ENCODE results near the gene OR2K2. TPM values are rescaled to one million over a fixed set of nuclear protein-coding genes. Genes with fewer than 3 reads are reported as not detected.
"Not testable (repeated sequence)": the region's sequence is repeated elsewhere in the genome, so short reads cannot be mapped to it uniquely, and the experiment has no call there.

Gene OR2K2
- total RNA-seq, result not detected
- long read RNA-seq, result 0 reads

- DNase-seq (ENCODE audit: missing footprints) (no peak), ATAC-seq (no peak)
- intact Hi-C loops (cut with DNase I), result no loop called here
Measured at GRCh38 chr9:111330124-111330523, at the start of gene OR2K2. Gene OR2K2 (minus strand): TSS chr9:111330224. CDS start chr9:111328433, 1,791 bp downstream.

- intact Hi-C loops (cut with DNase I), result no loop called here
- ATAC-seq (no peak), DNase-seq (ENCODE audit: missing footprints) (no peak)
Measured at GRCh38 chr9:111375817-111376564, 46.0 kb upstream of the OR2K2 start.

- ATAC-seq (no peak), DNase-seq (ENCODE audit: missing footprints) (no peak)
- intact Hi-C loops (cut with DNase I), result no loop called here
Measured at GRCh38 chr9:111375062-111375461, 45.0 kb upstream of the OR2K2 start.

- intact Hi-C loops (cut with DNase I), result no loop called here
- DNase-seq (ENCODE audit: missing footprints) (no peak), ATAC-seq (no peak)
Measured at GRCh38 chr9:111372297-111372696, 42.3 kb upstream of the OR2K2 start.

GRCh38 chr9:111366978-111367377 lies 37.0 kb upstream of the OR2K2 start:
- no peak for ATAC-seq
- DNase-seq (ENCODE audit: missing footprints), result no peak
- intact Hi-C loops (cut with DNase I), result no loop called here

- DNase-seq (ENCODE audit: missing footprints) (no peak), ATAC-seq (no peak)
- intact Hi-C loops (cut with DNase I), result loop anchor here (5.0 kb wide), 1 partner anchor 60 kb away; no protein-coding TSS in a partner anchor
Measured at GRCh38 chr9:111362526-111362925, 32.5 kb upstream of the OR2K2 start.

- ATAC-seq (no peak), DNase-seq (ENCODE audit: missing footprints) (no peak)
- intact Hi-C loops (cut with DNase I), result loop anchor here (5.0 kb wide), 1 partner anchor 61 kb away; no protein-coding TSS in a partner anchor
Measured at GRCh38 chr9:111360881-111361280, 30.9 kb upstream of the OR2K2 start.

GRCh38 chr9:111356481-111357244 lies 26.6 kb upstream of the OR2K2 start:
- intact Hi-C loops (cut with DNase I), result no loop called here
- ATAC-seq (peak; percentile 48), DNase-seq (ENCODE audit: missing footprints) (no peak)

- DNase-seq (ENCODE audit: missing footprints) (no peak), ATAC-seq (no peak)
- intact Hi-C loops (cut with DNase I), result no loop called here
Measured at GRCh38 chr9:111352545-111352944, 22.5 kb upstream of the OR2K2 start.

- DNase-seq (ENCODE audit: missing footprints) (no peak), ATAC-seq (no peak)
- intact Hi-C loops (cut with DNase I), result no loop called here
Measured at GRCh38 chr9:111350556-111350955, 20.5 kb upstream of the OR2K2 start.

GRCh38 chr9:111349766-111350165 lies 19.7 kb upstream of the OR2K2 start:
- intact Hi-C loops (cut with DNase I), result no loop called here
- no peak for ATAC-seq
- DNase-seq (ENCODE audit: missing footprints), result no peak

- ATAC-seq (no peak), DNase-seq (ENCODE audit: missing footprints) (no peak)
- intact Hi-C loops (cut with DNase I), result no loop called here
Measured at GRCh38 chr9:111348821-111349271, 18.8 kb upstream of the OR2K2 start.

GRCh38 chr9:111334318-111334863 lies 4.4 kb upstream of the OR2K2 start:
- DNase-seq (ENCODE audit: missing footprints); intact Hi-C loops (cut with DNase I); ATAC-seq: not testable (repeated sequence)

- intact Hi-C loops (cut with DNase I), result no loop called here
- DNase-seq (ENCODE audit: missing footprints) (no peak), ATAC-seq (no peak)
Measured at GRCh38 chr9:111320631-111321030, 9.4 kb downstream of the OR2K2 start.

GRCh38 chr9:111316796-111317195 lies 13.2 kb downstream of the OR2K2 start:
- DNase-seq (ENCODE audit: missing footprints) (no peak), ATAC-seq (no peak)
- intact Hi-C loops (cut with DNase I), result no loop called here

- DNase-seq (ENCODE audit: missing footprints) (no peak), ATAC-seq (no peak)
- intact Hi-C loops (cut with DNase I), result no loop called here
Measured at GRCh38 chr9:111305914-111306313, 24.1 kb downstream of the OR2K2 start.

GRCh38 chr9:111304000-111304399 lies 26.0 kb downstream of the OR2K2 start:
- intact Hi-C loops (cut with DNase I); DNase-seq (ENCODE audit: missing footprints); ATAC-seq: not testable (repeated sequence)

GRCh38 chr9:111301195-111301594 lies 28.8 kb downstream of the OR2K2 start:
- ATAC-seq (no peak), DNase-seq (ENCODE audit: missing footprints) (no peak)
- intact Hi-C loops (cut with DNase I), result no loop called here

- DNase-seq (ENCODE audit: missing footprints) (no peak), ATAC-seq (no peak)
- intact Hi-C loops (cut with DNase I), result loop anchor here (1.0 kb wide), 1 partner anchor 662 kb away; no protein-coding TSS in a partner anchor
Measured at GRCh38 chr9:111300140-111300735, 29.8 kb downstream of the OR2K2 start.
